GM10266 (cell line): ENCODE results near the gene CNTN1.

Experiments used
- DNase-seq: peaks from one replicate; pipeline ENCODE4 v3.0.0; 2012; ENCODE audit errors: extremely low spot score
- TF ChIP-seq, protein P1 (sequence below): IDR thresholded peaks from 2 replicates; pipeline ENCODE4 v1.5.1; 2012; ENCODE audit warnings: mild to moderate bottlenecking, low read depth; ENCODE audit not compliant: control insufficient read depth, insufficient read depth; ENCODE audit errors: missing control alignments

CNTN1 gene

DNA sequence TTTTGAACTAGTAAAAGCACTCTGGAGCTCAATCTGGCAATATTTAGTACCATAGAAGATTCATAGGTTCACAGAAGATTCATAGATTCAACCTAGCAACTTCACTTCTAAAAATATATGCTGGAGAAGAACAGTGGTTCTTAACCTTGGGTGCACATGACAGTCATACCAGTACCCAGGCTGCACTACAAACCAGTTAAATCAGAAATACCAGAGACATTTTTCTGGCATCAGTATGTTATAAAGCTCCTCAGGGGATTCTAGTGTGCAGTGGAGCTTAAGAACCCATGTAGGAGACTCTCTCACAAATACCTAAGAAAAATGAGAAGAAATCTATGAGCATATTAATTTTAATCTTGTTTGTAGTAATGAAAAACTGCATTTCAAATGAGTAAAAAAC, 46.6 kb downstream of the CNTN1 start:
- TF ChIP-seq, protein P1, sequence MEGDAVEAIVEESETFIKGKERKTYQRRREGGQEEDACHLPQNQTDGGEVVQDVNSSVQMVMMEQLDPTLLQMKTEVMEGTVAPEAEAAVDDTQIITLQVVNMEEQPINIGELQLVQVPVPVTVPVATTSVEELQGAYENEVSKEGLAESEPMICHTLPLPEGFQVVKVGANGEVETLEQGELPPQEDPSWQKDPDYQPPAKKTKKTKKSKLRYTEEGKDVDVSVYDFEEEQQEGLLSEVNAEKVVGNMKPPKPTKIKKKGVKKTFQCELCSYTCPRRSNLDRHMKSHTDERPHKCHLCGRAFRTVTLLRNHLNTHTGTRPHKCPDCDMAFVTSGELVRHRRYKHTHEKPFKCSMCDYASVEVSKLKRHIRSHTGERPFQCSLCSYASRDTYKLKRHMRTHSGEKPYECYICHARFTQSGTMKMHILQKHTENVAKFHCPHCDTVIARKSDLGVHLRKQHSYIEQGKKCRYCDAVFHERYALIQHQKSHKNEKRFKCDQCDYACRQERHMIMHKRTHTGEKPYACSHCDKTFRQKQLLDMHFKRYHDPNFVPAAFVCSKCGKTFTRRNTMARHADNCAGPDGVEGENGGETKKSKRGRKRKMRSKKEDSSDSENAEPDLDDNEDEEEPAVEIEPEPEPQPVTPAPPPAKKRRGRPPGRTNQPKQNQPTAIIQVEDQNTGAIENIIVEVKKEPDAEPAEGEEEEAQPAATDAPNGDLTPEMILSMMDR, result no peak
- DNase-seq, result no peak

DNA sequence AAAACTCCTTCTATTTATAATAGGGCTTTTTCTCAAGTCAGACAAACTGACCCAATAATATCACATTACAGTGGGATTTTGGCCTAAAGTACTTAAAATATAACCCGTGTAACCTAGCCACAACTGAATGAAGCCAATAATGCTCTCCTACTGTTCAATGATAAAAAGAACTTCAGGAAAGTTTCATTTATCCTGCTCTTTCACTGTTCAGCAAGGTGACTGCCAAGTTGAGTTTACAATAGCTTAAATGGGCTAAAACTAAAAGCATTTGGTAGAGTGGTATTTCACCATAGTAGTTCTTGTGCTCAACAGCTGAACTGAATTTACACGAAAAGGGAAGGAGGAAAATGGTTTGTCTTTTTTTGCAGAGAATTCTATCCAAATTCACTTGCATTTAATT, 49.8 kb downstream of the CNTN1 start:
- TF ChIP-seq, protein P1, result no peak
- no peak for DNase-seq

DNA sequence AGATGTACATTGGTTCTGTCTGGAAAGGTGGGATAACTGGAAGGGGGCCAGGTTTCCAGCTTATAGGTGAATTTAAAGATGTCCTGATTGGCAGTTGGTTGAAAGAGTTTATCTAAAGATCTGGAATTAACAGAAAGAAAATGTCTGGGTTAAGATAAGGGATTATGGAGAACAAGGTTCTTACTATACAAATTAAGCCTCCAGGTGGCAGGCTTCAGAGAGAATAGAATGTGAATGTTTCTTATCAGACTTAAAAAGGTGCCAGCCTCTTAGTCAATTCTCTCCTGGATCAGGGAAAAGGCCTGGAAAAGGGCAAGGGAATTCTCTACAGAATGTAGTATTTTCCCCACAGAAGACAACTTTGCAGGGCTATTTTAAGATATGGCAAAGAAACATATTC, 53.1 kb downstream of the CNTN1 start:
- no peak for DNase-seq
- TF ChIP-seq, protein P1, result no peak

DNA sequence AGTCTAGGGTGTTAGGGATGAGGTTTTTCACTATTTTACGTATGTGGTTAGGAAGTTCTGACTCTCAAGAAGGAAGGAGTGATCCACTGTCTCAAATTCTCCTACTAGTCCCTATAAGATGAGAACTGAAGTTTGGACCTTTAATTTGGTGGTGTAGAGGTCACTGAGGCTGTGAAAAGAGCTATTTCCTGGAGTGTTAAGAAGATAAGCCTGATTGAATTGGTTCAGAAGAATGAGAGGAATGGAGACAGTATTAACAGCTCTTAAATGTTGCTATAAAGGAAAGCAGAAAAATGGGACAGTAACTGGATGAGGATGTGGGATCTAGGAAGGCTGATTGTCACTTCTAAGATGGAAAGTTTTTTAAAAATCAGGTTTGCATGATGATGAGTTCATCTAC, 57.6 kb downstream of the CNTN1 start:
- TF ChIP-seq, protein P1, result no peak

DNA sequence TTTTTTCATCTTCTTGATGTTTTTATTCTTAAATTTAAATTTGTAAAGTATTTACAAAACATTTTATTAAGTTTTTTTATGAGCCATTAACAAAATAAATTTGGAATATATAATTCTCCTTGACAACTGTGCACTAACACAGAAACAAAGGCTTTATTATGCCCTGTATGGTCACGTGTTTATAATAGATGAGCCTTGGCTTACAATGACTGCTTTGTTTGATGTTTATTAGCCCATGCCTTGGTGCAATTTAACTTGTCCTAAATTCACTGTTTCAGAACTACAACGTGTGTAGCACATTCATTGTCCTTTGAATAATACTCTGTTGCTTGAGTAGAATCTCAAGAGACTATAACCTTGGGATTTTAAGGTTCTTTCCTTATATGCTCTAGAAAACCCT, 59.8 kb downstream of the CNTN1 start:
- TF ChIP-seq, protein P1, result no peak
- no peak for DNase-seq

More for the DNA sequence above, 57.6 kb downstream of the CNTN1 start:
- no peak for DNase-seq

DNA sequence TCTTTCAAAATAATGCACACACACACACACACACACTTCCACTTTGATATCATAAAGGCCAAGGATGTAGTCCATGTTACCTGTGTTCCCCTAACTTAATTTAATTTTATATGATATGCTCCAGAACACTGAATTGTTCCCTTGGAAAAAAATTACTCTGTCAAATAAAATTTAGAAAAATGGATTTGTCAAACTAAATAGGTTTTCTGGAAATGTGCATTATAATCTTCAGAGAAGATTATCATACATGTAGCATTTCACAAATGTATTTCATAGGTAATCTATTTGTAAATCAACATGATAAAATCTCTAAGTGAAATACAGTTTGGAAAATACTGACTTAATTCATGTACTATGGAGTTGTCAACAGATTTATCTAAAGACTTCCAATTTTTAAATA, 68.6 kb downstream of the CNTN1 start:
- TF ChIP-seq, protein P1, result no peak

DNA sequence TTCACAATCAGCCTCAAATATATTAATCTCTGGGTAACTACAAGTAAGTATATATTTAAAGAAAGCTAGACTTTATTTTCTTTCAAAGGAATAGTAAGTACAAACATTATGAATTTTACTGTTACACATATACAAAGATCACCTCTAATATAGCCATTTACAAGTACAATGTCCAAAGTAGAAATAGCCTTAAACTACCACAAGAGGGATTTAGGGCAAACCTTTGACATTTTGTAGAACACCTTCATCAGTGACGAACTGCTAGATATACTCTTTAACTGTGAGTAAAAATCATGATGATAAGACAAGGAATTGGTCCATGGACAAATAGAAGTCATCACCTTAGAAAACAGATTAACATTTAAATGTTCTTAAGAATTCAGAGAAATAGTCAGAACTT, 69.8 kb downstream of the CNTN1 start:
- no peak for DNase-seq
- TF ChIP-seq, protein P1, result no peak

More for the DNA sequence above, 68.6 kb downstream of the CNTN1 start:
- DNase-seq, result no peak
